ENCODE measurements around the gene PER3. TPM values are rescaled to one million over a fixed set of nuclear protein-coding genes. Genes with fewer than 3 reads are reported as not detected.

The PER3 gene
- total and polyA plus RNA-seq, 7 experiments from 2014 or later: 2.2 to 10.4 (median 4.6) TPM

Other genes starting within 250 kb of the PER3 start
- gene VAMP3, start 13.0 kb upstream of the PER3 start, total RNA-seq: 10 to 100 TPM; 38.7 to 87.1 (median 60.9) TPM
- gene VAMP3, start 13.0 kb upstream of the PER3 start, polyA plus RNA-seq: 10 to 100 TPM; 33.8 to 36.6 TPM
- gene UTS2, start 68.8 kb downstream of the PER3 start, total RNA-seq: under 1 TPM in 1 of 5 experiments, not detected in 4; 0.39 TPM
- gene UTS2, start 68.8 kb downstream of the PER3 start, polyA plus RNA-seq: not detected
- 1 to 10 TPM in 1 of 5 experiments, under 1 TPM in 4; 0.11 to 6.6 (median 0.27) TPM for gene TNFRSF9, start 156.5 kb downstream of the PER3 start, total RNA-seq
- under 1 TPM in 1 of 2 donors, not detected in 1; 0.10 TPM for gene TNFRSF9, start 156.5 kb downstream of the PER3 start, polyA plus RNA-seq
- gene PARK7, start 177.4 kb downstream of the PER3 start, total RNA-seq: 100 to 1,000 TPM in 3 of 5 experiments, 10 to 100 TPM in 2; 97.1 to 255 (median 106) TPM
- gene PARK7, start 177.4 kb downstream of the PER3 start, polyA plus RNA-seq: 100 to 1,000 TPM; 325 to 364 TPM
- 1 to 10 TPM in 2 of 5 experiments, under 1 TPM in 3; 0.36 to 1.7 (median 0.98) TPM for gene ERRFI1, start 242.0 kb downstream of the PER3 start, total RNA-seq
- under 1 TPM; 0.18 to 0.56 TPM for gene ERRFI1, start 242.0 kb downstream of the PER3 start, polyA plus RNA-seq